Testis (tissue), 2 donors: ENCODE data around the gene METTL25.

Experiments used
- POLR2A ChIP-seq: fragments of 450-650 bp; IDR thresholded peaks from one replicate; pipeline ENCODE4 v1.6.1; 2017; ENCODE audit warnings: antibody characterized with exemption, mild to moderate bottlenecking, moderate library complexity
- TF ChIP-seq, protein P1 (sequence below), 3 experiments: fragments of 450-650 bp in 2 of 3; fragments of 200-600 bp in 1 of 3; sonication (generic) in 1 of 3; IDR thresholded peaks; one replicate each; pipeline ENCODE4 v1.5.1; 2016 to 2019; ENCODE audit warnings: antibody characterized with exemption in 3 of 3, mild to moderate bottlenecking in 2 of 3, moderate library complexity in 1 of 3

DNA sequence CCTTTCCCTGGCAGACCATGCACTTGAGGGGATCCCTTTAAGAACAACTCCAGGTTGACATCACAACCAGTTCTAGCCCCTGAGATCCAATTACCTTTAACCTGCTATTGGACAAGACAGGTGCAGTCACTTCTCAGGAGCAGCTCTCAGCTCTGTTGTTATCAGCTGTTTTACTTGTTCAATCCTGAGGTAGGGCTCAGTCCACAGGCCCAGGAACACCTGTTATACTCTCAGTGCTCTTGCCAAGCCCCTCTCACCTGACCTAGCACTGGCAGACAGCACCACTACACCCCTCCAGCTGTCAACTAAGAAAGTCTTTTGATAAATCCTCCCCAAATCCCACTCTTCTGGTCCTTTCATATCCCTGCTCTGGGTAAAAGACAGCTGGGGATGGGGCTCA is 164.4 kb downstream of the METTL25 start:
- TF ChIP-seq POLR2A = no peak
- TF ChIP-seq, protein P1, sequence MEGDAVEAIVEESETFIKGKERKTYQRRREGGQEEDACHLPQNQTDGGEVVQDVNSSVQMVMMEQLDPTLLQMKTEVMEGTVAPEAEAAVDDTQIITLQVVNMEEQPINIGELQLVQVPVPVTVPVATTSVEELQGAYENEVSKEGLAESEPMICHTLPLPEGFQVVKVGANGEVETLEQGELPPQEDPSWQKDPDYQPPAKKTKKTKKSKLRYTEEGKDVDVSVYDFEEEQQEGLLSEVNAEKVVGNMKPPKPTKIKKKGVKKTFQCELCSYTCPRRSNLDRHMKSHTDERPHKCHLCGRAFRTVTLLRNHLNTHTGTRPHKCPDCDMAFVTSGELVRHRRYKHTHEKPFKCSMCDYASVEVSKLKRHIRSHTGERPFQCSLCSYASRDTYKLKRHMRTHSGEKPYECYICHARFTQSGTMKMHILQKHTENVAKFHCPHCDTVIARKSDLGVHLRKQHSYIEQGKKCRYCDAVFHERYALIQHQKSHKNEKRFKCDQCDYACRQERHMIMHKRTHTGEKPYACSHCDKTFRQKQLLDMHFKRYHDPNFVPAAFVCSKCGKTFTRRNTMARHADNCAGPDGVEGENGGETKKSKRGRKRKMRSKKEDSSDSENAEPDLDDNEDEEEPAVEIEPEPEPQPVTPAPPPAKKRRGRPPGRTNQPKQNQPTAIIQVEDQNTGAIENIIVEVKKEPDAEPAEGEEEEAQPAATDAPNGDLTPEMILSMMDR (IDR thresholded peaks at IDR 0.05) = no peak
